Liver (tissue), 9 donors: Measurements from ENCODE around the gene SGO1. TPM values are rescaled to one million over a fixed set of nuclear protein-coding genes. Genes with fewer than 3 reads are reported as not detected.

ENCODE experiments used
- DNase-seq: peaks from one replicate; pipeline ENCODE4 v3.0.0-alpha.2; 2017; ENCODE audit warnings: low spot score
- H3K27ac ChIP-seq, 2 donors: one replicate each; pipeline ENCODE4 v1.7.0; 2013; ENCODE audit warnings: inconsistent platforms in 2 of 2, low read length in 2 of 2, control low read depth in 1 of 2, low read depth in 1 of 2, mild to moderate bottlenecking in 1 of 2
- H3K27me3 ChIP-seq, 4 donors: one replicate each; pipeline versions ENCODE4 v1.6.1 to v1.7.0; 2013; ENCODE audit warnings: low read length in 3 of 4, inconsistent platforms in 1 of 4, mild to moderate bottlenecking in 1 of 4, moderate library complexity in 1 of 4; ENCODE audit not compliant: control insufficient read depth in 4 of 4, insufficient read depth in 4 of 4
- H3K36me3 ChIP-seq, 4 donors: one replicate each; pipeline versions ENCODE4 v1.6.1 to v1.7.0; 2013; ENCODE audit warnings: low read length in 3 of 4, mild to moderate bottlenecking in 3 of 4, low read depth in 1 of 4, moderate library complexity in 1 of 4; ENCODE audit not compliant: control insufficient read depth in 4 of 4, insufficient read depth in 3 of 4
- H3K4me1 ChIP-seq, 4 donors: one replicate each; pipeline versions ENCODE4 v1.6.1 to v1.7.0; 2013; ENCODE audit warnings: low read length in 3 of 4, mild to moderate bottlenecking in 3 of 4, moderate library complexity in 1 of 4; ENCODE audit not compliant: control insufficient read depth in 4 of 4, insufficient read depth in 4 of 4
- H3K4me3 ChIP-seq, 3 donors: one replicate each; pipeline versions ENCODE4 v1.6.1 to v1.7.0; 2013; ENCODE audit warnings: low read length in 3 of 3, control low read depth in 1 of 3, low read depth in 1 of 3, mild to moderate bottlenecking in 1 of 3
- H3K9ac ChIP-seq, 2 donors: one replicate each; pipeline ENCODE4 v1.7.0; 2013; ENCODE audit warnings: low read length in 2 of 2, mild to moderate bottlenecking in 2 of 2, moderate library complexity in 2 of 2, control low read depth in 1 of 2, low read depth in 1 of 2
- H3K9me3 ChIP-seq, 4 donors: one replicate each; pipeline versions ENCODE4 v1.6.1 to v1.7.0; 2013; ENCODE audit warnings: low read length in 3 of 4; ENCODE audit not compliant: control insufficient read depth in 4 of 4
- EGR1 ChIP-seq, 2 donors: IDR thresholded peaks; 2 replicates each; pipeline ENCODE4 v1.6.1; 2016 to 2018; ENCODE audit warnings: antibody characterized with exemption in 2 of 2, low read depth in 2 of 2
- FOXA1 ChIP-seq: IDR thresholded peaks from 2 replicates; pipeline ENCODE4 v1.6.1; 2016; ENCODE audit warnings: antibody characterized with exemption
- FOXA2 ChIP-seq: IDR thresholded peaks from 2 replicates; pipeline ENCODE4 v1.6.1; 2016; ENCODE audit warnings: antibody characterized with exemption
- GABPA ChIP-seq, 2 donors: IDR thresholded peaks in 1 of 2; conservative IDR thresholded peaks in 1 of 2; 2 replicates each; pipeline ENCODE4 v1.6.1; 2016; ENCODE audit warnings: antibody characterized with exemption in 2 of 2, mild to moderate bottlenecking in 1 of 2, moderate library complexity in 1 of 2
- HNF4A ChIP-seq, 2 donors: conservative IDR thresholded peaks; 2 replicates each; pipeline ENCODE4 v1.6.1; 2016; ENCODE audit warnings: antibody characterized with exemption in 2 of 2, mild to moderate bottlenecking in 2 of 2
- NR2F2 ChIP-seq: IDR thresholded peaks from 2 replicates; pipeline ENCODE4 v1.6.1; 2016; ENCODE audit warnings: antibody characterized with exemption
- RAD21 ChIP-seq, 2 donors: IDR thresholded peaks; 2 replicates each; pipeline ENCODE4 v1.6.1; 2016; ENCODE audit warnings: antibody characterized with exemption in 2 of 2, mild to moderate bottlenecking in 2 of 2
- SP1 ChIP-seq: IDR thresholded peaks from 2 replicates; pipeline ENCODE4 v1.6.1; 2018; ENCODE audit warnings: antibody characterized with exemption, mild to moderate bottlenecking
- TAF1 ChIP-seq: conservative IDR thresholded peaks from 2 replicates; pipeline ENCODE4 v1.6.1; 2016; ENCODE audit warnings: antibody characterized with exemption, mild to moderate bottlenecking
- YY1 ChIP-seq: IDR thresholded peaks from 2 replicates; pipeline ENCODE4 v1.6.1; 2016; ENCODE audit warnings: antibody characterized with exemption, mild to moderate bottlenecking
- WGBS: extraction: QIAGEN DNeasy Blood & Tissue Kit; methylation state at CpG from one replicate; pipeline ENCODE4 v1.1.7; 2013; 5-methylcytosine and 5-hydroxymethylcytosine counted together
- polyA plus RNA-seq, 2 donors: library from polyadenylated mRNA; stranded (reverse) in 1 of 2; unstranded in 1 of 2; fragments of 200-250 nt in 1 of 2; fragments of >200 nt in 1 of 2; fragmentation: Nextera tagmentation in 1 of 2; extraction: Ambion mirVana in 1 of 2; gene quantifications; one replicate each; pipeline versions ENCODE4 v1.2.1 to v1.2.3, GENCODE V29; 2013 to 2015
- total RNA-seq, 2 donors: library from RNA; depleted of rRNA; stranded (reverse); fragments of >200 nt; gene quantifications; one replicate each; pipeline ENCODE4 v1.2.3, GENCODE V29; 2014
- TF ChIP-seq, protein P1 (sequence below): IDR thresholded peaks from 2 replicates; pipeline ENCODE4 v1.6.1; 2016; ENCODE audit warnings: antibody characterized with exemption, mild to moderate bottlenecking
- TF ChIP-seq, protein P2 (sequence below): IDR thresholded peaks from 2 replicates; pipeline ENCODE4 v1.6.1; 2016; ENCODE audit warnings: antibody characterized with exemption
- TF ChIP-seq, protein P3 (sequence below): IDR thresholded peaks from 2 replicates; pipeline ENCODE4 v1.6.1; 2016; ENCODE audit warnings: antibody characterized with exemption
- TF ChIP-seq, protein P4 (sequence below): fragments of 150-350 bp; IDR thresholded peaks from 2 replicates; pipeline ENCODE4 v1.5.1; 2017; ENCODE audit warnings: improper control_type of control experiment, low read depth, low read length; ENCODE audit not compliant: missing input control
- TF ChIP-seq, protein P5 (sequence below): IDR thresholded peaks from 2 replicates; pipeline ENCODE4 v1.6.1; 2016; ENCODE audit warnings: antibody characterized with exemption
- donor health status: healthy.
- donor health status: healthy.
- donor health status: healthy.
- donor health status: healthy.
- donor health status: healthy.

SGO1 gene
- total and polyA plus RNA-seq, 4 donors: 0.42 to 9.6 (median 0.71) TPM

DNA sequence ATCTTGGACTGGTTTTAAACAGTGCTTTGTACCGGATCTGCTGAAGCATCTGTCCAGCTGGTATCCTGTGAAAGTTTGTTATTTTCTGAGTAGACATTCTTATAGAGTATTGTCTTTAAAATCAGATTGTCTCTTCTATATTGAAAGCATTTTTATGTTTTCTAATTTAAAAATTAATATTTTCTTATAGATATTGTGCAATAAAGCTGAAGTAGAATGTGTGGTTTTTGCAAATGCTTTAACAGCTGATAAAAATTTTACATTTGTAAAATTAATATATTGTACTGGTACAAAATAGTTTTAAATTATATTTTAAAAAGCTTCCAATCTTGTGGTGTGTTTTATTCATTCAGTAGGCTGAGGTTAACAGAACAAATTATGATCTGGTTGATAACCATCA, 31.9 kb downstream of the SGO1 start (continued):
- TF ChIP-seq, protein P1, sequence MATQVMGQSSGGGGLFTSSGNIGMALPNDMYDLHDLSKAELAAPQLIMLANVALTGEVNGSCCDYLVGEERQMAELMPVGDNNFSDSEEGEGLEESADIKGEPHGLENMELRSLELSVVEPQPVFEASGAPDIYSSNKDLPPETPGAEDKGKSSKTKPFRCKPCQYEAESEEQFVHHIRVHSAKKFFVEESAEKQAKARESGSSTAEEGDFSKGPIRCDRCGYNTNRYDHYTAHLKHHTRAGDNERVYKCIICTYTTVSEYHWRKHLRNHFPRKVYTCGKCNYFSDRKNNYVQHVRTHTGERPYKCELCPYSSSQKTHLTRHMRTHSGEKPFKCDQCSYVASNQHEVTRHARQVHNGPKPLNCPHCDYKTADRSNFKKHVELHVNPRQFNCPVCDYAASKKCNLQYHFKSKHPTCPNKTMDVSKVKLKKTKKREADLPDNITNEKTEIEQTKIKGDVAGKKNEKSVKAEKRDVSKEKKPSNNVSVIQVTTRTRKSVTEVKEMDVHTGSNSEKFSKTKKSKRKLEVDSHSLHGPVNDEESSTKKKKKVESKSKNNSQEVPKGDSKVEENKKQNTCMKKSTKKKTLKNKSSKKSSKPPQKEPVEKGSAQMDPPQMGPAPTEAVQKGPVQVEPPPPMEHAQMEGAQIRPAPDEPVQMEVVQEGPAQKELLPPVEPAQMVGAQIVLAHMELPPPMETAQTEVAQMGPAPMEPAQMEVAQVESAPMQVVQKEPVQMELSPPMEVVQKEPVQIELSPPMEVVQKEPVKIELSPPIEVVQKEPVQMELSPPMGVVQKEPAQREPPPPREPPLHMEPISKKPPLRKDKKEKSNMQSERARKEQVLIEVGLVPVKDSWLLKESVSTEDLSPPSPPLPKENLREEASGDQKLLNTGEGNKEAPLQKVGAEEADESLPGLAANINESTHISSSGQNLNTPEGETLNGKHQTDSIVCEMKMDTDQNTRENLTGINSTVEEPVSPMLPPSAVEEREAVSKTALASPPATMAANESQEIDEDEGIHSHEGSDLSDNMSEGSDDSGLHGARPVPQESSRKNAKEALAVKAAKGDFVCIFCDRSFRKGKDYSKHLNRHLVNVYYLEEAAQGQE: no peak
- TF ChIP-seq GABPA (IDR thresholded peaks at IDR 0.05 in 1 of 2, conservative IDR thresholded peaks at IDR 0.05 in 1 of 2): no peak
- TF ChIP-seq RAD21 (IDR thresholded peaks at IDR 0.05): no peak
- TF ChIP-seq, protein P2, sequence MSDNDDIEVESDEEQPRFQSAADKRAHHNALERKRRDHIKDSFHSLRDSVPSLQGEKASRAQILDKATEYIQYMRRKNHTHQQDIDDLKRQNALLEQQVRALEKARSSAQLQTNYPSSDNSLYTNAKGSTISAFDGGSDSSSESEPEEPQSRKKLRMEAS: no peak
- TF ChIP-seq HNF4A (conservative IDR thresholded peaks at IDR 0.05): no peak
- TF ChIP-seq FOXA2: no peak
- TF ChIP-seq SP1: no peak
- TF ChIP-seq NR2F2: no peak
- no peak for TF ChIP-seq YY1

DNA sequence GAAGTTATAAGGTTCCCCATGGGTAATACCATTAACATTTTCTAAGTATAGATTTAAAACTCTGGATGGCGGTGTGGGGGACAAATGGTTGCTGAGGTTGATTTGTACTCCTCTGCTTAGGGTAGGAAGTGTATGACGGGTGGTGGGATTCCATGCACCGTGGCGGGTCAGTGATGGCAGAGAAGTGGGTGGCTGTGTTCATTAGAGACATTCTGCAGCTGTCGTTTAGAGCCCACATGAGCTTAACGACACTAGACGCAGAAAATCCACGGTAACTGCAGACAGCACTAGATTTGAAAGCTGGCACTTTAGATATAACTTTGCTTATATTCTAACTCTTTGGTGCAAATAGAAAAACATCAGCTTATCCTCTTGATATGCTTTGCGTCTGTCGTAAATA, 37.5 kb downstream of the SGO1 start:
- Histone ChIP-seq H3K9me3 (no peaks in the 10 kb centered on the region), H3K27ac (no peak overlapping the region), H3K9ac (no peak overlapping the region), H3K27me3 (no peaks in the 10 kb centered on the region), H3K36me3 (peaks cover 0 to 16% (median 12%) of the 10 kb centered on the region in 4 donors), H3K4me3 (no peak overlapping the region), H3K4me1 (peaks cover 0 to 3% (median 0%) of the 10 kb centered on the region in 4 donors)
- 97% methylated on average over 10 of the region's 10 CpGs for WGBS
- TF ChIP-seq, protein P3, sequence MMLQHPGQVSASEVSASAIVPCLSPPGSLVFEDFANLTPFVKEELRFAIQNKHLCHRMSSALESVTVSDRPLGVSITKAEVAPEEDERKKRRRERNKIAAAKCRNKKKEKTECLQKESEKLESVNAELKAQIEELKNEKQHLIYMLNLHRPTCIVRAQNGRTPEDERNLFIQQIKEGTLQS: no peak
- TF ChIP-seq, protein P4, sequence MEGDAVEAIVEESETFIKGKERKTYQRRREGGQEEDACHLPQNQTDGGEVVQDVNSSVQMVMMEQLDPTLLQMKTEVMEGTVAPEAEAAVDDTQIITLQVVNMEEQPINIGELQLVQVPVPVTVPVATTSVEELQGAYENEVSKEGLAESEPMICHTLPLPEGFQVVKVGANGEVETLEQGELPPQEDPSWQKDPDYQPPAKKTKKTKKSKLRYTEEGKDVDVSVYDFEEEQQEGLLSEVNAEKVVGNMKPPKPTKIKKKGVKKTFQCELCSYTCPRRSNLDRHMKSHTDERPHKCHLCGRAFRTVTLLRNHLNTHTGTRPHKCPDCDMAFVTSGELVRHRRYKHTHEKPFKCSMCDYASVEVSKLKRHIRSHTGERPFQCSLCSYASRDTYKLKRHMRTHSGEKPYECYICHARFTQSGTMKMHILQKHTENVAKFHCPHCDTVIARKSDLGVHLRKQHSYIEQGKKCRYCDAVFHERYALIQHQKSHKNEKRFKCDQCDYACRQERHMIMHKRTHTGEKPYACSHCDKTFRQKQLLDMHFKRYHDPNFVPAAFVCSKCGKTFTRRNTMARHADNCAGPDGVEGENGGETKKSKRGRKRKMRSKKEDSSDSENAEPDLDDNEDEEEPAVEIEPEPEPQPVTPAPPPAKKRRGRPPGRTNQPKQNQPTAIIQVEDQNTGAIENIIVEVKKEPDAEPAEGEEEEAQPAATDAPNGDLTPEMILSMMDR: no peak
- no peak for DNase-seq

DNA sequence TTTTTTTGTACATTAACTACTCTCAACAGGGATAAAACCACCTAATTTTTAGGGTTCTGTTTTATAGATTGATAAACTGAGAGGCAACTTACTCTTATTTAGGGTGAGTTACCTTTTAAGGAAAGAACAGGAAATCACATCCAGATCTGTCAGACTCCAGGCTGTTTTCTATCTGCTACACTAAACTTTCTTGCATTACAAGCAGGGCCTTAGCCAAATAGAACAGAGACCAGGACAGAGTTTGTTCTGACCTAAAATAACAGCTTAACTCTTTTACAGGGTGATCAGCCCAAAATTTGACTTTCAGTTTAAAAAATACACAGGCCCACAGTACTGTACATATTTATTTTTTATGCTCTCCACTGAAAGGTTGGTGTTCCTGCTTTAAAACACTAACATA, 38.6 kb downstream of the SGO1 start:
- Histone ChIP-seq H3K4me3 (no peak overlapping the region), H3K4me1 (peaks cover 0 to 3% (median 0%) of the 10 kb centered on the region in 4 donors), H3K27ac (no peak overlapping the region), H3K9me3 (no peaks in the 10 kb centered on the region), H3K27me3 (no peaks in the 10 kb centered on the region), H3K9ac (no peak overlapping the region), H3K36me3 (peaks cover 0 to 21% (median 14%) of the 10 kb centered on the region in 4 donors)
- no peak for DNase-seq
- TF ChIP-seq, protein P1: no peak
- TF ChIP-seq YY1 (no peak), GABPA (IDR thresholded peaks at IDR 0.05 in 1 of 2, conservative IDR thresholded peaks at IDR 0.05 in 1 of 2) (no peak), TAF1 (no peak), NR2F2 (no peak), EGR1 (IDR thresholded peaks at IDR 0.05; ENCODE audit: low read depth in 2 of 2) (no peak), FOXA2 (no peak), HNF4A (conservative IDR thresholded peaks at IDR 0.05) (no peak), FOXA1 (no peak)
- TF ChIP-seq, protein P3: no peak
- TF ChIP-seq, protein P4: no peak
- TF ChIP-seq, protein P5, sequence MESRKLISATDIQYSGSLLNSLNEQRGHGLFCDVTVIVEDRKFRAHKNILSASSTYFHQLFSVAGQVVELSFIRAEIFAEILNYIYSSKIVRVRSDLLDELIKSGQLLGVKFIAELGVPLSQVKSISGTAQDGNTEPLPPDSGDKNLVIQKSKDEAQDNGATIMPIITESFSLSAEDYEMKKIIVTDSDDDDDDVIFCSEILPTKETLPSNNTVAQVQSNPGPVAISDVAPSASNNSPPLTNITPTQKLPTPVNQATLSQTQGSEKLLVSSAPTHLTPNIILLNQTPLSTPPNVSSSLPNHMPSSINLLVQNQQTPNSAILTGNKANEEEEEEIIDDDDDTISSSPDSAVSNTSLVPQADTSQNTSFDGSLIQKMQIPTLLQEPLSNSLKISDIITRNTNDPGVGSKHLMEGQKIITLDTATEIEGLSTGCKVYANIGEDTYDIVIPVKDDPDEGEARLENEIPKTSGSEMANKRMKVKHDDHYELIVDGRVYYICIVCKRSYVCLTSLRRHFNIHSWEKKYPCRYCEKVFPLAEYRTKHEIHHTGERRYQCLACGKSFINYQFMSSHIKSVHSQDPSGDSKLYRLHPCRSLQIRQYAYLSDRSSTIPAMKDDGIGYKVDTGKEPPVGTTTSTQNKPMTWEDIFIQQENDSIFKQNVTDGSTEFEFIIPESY: no peak
